GM19463 (cell line): ENCODE data around the gene SDHAF2.
"Not testable (repeated sequence)": the region's sequence is repeated elsewhere in the genome, so short reads cannot be mapped to it uniquely, and the experiment has no call there.

Experiments used
- ATAC-seq: cut with Tn5 transposase; IDR thresholded peaks from one replicate; pipeline ENCODE4 v1.9.1; 2021; ENCODE audit warnings: mild to moderate bottlenecking, moderate library complexity; ENCODE audit not compliant: unreplicated experiment

Gene SDHAF2

DNA sequence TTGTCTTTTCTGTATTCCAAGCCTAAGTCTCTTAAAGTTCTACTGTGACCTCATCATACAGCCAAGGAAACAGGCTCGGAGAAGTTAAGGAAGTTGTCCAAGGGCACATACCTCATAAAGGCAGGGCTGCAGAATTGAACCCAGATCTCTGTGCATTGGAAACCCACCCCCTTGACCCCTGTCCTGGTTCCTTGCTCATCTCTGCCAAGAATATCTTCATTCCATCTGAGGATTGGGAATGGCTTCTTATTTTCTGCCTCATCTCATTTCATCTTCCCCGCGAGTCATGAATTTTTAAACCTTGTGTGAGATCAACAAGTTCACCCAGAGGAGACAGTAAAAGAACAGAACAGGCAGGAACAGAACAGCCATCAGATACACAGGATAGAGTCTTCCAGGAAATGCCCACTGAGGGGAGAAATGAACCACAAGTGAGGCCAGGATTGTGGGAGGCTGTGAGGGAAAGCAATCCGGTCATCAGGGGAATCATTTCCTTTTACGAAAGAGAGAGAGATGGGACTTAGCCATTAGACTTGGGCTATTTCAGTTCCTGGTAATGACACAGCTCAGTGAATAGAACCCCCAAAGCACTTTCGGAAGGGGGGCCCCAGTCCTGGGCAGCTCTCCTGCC is 44.2 kb downstream of the SDHAF2 start:
- ATAC-seq: no peak

DNA sequence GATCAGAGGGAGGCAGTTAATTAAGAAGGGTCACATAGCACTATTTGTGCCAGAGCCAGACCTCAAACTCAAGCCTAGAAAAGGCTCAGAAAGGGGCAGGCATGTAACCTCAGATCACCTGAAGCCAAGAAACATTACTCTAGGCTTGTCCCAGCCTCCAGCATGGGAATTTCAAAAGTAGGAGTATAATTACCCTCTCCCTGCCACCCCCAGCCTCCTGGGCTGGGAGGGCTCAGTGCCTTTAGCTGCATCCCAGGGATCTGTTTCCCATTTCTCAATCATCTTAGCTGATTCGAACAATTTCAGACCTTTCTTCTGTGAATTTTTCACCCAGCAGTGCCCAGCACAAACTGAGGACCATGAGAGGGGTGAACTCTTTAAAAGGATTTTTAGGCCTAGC is 45.5 kb downstream of the SDHAF2 start:
- ATAC-seq: no peak

DNA sequence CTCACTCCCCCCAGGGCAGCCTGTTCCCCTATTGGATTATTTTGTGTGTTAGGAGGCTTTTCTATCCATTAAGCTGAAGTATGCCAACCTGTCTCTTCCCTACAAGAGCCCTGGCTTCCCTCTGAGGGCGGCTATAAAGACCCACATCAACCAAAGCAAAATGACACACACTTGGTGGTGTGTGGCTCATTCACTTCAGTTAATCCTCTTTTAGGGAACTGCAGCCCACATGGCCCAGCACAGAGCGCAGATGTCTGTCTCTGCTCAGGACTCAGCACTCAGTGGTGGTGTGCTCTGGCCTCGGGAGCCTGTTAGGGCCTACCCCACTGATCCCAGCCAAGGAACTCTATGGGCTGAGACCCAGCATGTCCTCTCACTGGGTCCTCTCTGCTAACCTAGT is 46.4 kb downstream of the SDHAF2 start:
- ATAC-seq: no peak

DNA sequence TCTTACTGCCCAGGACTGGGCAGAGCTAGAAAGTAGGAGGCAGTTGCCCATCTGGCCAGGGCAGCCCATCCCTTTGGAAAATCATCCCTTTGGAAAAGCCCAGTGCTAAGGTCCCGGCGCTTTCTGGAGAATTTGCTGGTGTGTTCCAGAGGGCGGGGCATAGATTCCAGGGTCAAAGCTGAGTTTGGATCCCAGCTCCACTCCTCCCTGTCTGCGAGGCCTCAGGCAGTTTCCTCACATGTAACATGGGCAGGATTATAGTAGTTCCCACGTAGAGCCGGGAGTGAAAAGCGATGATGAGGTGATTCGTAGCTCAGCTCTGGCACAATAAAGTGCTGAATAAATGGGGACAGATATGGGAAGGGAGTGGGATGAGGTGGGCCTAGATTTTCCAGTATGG is 47.2 kb downstream of the SDHAF2 start:
- ATAC-seq: no peak

DNA sequence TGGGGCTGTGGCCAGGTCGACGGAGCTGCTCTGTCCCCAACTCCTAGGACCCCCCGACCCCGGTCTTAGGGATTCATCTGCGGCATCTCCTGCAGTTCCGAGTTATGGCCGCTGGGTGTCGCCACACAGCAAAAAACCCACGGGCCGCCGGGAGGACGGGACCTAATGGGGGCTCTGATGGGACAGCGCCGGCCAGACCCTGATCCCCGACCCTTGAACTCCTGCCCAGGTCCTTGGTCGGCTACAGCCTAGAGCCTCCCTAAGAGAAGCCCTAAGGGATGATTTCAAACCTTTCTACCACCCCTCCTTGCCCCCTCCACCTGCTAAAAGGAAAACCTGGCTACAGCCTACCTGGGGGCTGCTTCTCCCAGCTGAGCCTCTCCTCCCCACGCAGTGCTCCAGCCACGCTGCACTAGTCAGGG is 47.8 kb downstream of the SDHAF2 start:
- ATAC-seq: no peak

DNA sequence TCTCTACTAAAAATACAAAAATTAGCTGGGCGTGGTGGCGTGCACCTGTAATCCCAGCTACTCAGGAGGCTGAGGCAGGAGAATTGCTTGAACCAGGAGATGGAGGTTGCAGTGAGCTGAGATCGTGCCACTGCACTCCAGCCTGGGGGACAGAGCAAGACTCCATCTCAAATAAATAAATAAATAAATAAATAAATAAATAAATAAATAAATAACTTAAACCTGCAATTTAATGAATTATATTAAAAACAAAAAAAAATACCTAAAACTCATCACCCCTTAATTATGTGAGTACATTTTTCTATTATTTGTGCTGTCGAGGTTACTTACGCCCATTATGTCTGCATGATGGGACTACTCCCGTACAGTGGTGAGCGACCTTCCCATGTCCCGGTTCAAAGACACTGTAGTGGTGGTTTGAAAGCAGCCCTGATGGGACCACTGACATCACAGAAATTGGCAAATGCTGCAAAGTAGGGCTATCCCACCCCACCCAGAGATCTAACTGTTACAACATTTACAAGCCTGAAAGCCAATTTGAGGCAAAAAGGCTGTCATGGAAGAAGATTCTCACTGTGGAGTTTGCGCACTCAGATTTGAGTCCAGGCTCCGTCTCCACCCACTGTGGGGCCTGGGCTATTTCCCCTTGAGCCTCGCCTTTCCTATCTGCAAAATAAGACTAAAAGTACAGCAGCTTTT is 49.6 kb downstream of the SDHAF2 start:
- not testable (repeated sequence) for ATAC-seq

DNA sequence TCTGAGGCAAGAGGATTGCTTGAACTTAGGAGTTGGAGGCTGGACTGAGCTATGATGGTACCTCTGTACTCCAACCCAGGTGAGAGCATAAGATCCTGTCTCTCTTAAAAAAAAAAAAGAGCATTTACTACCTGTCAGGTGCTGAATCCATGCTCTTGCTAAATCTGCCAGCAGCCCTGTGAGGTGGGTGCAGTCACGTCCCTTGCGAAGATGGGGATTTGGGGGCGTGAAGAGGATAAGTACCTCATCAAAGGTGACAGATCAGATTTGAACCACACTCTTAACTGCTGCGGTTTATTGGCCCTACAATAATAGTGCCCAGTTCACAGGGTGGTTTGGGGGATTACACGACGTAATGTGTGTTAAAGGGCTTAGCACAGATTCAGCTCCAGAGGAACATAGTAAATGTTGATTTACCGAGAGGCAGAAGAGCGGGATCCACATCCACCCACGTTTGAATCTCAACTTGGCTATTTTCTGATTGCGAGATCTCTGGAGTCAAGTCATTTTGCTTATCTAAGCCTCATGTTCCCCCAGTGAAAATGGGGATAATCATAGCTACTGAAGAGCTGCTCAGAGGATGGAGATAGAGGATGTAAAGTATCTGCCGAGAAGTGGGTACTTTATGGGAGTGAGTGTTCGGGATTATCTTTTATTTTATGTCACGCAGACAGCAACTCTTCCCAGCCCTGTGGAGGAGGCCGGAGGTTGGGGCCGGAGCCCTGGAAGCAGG is 50.5 kb downstream of the SDHAF2 start:
- no peak for ATAC-seq

DNA sequence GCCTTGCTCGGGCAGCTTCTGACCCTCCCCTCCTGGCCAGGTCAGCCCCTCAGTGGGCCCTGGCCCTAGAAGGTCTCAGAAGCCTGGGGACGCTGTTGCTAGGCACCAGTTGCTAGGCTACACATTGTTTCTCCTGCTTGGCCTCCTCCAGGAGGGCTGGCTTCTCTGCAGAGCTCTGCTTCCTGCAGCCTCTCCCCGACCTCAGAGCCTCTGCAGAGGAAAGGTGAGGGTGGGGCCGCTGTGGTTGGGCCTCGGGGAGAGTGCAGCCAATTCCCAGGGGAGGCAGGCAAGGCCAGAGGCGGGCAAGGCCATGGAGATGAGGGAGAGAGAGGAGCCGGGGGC is 51.0 kb downstream of the SDHAF2 start:
- ATAC-seq: no peak

DNA sequence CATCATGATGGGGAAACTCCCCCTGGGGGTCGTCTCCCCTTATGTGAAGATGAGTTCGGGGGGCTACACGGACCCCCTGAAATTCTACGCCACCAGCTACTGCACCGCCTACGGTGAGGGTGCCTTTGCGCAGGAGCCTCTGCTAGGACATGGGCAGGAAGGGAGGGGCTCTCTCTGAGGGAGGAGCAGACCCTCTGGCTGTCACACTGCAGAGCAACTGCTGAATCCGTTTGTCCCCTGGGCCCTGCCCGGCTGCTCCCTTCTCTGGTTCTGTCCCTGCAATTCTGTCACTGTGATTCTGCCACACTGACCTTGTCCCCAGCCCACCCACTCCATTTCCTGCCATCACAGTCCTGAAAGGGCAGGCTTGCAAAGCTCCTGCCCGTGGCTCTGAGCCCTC is 51.9 kb downstream of the SDHAF2 start:
- ATAC-seq: no peak

DNA sequence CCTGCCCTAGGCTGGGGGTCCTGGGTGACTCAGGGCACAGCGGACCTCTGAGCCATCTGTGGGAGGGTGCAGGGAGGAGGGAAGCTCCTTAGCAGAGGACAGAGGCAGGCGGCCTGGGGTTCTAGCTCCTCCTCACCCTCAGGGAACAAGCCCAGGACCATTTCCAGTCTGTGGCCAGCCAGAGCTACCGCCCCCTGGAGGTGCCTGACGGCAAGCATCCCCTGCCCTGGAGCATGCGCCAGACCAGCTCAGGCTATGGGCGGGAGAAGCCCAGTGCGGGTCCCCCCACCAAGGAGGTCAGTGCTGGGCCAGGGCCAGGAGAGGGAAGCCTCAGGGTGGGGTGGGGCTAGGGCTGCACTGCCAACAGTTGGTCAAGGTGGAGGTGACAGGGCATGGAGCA is 52.6 kb downstream of the SDHAF2 start:
- no peak for ATAC-seq

DNA sequence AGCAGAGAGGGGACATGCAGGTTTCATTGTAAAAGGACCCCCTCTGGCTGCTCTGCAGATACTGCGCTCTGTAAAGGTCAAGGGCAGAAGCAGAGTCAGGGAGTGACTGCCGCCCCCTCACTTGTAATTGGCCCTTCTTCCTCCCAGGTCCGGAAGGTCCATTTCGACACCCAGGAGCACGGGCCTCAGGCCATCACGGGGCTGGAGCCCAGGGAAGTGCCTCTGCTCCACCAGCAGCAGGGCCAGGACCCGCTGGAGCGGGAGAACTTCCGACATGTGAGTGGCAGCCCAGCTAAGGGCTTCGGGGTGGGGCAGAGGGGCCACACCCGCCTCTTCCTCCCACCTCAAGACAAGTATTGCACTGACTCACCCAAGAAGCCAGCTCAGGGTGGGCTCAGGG is 54.6 kb downstream of the SDHAF2 start:
- ATAC-seq: no peak

DNA sequence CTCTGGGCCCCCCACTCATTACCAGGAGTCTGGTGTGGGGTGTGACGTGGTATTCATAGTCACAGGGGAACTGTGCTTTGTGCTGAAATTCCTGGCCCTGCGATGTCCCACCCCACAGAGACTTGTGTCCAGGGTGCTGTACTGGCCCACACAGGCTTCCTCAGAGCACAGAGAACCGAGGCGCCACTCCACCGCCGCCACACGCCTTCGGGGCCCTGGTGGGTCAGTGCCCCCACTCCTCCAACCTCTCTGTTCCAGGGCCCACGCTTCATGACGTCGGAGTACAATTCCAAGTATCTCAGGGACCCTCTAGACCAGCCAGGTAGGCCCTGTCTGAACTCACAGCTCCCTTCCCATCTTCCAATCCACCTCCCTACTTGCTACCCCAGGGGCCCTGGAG is 55.2 kb downstream of the SDHAF2 start:
- ATAC-seq: no peak

DNA sequence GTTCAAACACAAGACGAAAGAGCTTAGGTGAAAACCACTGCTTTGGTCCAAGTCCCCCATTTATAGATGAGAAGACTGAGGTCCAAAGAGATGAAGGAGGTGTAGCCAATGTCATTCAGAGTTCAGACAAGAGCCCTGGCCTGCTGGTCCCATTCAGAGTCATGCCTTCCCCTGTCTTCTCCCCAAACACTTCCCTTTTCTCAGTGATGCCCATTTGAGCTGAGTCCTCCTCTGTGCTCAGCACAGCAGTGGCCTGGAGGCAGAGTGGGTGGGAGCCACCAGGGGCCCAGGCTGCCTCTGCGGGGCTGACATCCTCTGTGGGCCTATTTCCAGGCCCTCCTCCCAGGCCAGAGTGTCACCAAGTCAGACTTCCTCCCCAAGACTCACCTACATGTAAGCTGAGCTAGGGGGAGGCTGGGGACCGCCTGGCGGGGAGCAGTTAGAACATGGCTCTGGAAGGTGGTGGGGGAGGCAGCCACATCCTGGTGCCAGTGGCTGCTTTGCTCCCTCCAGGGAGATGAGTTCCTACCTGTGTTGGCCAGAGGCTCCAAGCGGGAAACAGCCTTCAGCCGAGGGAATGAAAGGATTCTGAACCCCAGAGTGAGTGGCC is 56.2 kb downstream of the SDHAF2 start:
- no peak for ATAC-seq

DNA sequence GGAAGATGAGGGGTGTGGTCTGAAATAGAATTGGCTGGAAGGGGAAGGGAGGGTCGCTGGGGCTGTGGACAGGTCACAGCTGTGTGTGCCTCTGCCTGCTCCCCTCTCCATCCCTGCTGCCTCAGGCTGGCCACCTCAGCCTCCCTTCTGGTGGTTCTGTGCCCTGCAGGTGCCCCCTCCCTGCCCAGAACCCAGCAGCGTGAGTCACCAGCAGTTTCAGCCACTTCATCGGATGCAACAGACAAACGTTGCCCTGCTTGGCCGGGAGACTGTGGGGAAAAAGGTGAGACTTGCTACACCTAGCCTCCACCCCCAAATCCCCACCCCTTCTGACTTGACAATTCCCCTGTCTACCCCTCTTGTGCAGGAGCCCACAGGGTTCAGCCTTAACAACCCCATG is 56.9 kb downstream of the SDHAF2 start:
- ATAC-seq: no peak

DNA sequence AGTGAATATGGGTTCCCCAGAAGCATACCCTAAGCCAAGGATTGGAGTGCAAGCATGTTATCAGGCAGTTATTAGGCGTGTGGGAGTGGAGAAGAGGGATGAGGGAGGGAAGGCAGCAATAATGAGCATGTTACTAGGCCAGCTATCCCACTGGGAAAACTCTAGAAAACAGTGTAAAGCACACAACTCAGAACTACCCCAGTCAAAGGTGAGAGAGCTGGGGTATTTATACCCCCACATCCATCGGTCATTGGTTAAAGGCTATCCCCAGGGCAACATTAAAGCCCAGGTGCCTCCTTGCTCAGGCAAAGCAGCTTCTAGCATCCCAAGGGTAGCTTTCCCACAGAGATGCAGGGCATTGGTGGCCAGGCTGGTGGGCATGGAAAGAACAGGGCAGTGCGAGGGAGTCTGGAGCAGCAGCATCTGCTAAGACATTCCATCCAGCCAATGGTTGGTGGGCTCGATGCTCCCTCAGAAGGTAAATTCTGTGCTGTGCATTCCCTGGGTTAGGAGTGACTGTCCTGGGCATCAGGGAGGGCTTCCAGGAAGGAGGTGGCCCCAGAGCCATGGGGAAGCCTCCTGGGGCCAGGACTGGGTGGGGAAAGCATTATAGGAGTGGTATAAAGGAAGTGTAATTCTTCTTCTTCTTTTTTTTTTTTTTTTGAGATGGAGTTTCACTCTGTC is 57.6 kb downstream of the SDHAF2 start:
- ATAC-seq: no peak

DNA sequence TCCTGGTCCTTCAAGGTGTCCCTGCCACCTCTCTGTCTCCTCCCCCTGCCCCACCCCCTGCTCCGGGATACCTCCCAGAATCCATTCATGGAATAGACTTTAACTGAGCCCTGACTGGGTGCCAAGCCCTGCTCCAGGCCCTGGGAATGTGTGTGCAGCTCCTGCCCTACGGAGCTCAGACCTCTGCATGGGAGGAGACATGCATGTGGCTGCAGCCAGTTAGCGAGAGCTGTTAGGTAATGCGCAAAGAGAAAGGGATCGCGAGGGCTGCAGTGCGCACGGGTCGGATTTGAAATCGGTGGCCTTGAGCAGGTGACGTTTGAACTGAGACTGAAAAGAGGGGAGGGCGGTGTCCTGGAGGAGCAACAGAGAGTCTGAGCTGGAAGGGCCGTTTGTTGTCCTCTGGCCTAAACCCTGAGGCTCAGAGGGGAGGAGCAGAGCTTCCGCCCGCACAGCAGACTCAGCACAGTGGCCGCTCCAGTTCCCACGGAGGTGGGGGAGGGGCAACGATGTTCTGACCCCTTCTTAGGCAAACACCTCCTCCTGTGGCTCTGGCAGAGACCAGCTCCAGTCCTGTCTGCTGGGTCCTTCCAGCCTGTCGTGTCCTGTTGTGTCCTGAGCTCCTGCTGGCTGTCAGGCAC is 58.8 kb downstream of the SDHAF2 start:
- ATAC-seq: no peak

DNA sequence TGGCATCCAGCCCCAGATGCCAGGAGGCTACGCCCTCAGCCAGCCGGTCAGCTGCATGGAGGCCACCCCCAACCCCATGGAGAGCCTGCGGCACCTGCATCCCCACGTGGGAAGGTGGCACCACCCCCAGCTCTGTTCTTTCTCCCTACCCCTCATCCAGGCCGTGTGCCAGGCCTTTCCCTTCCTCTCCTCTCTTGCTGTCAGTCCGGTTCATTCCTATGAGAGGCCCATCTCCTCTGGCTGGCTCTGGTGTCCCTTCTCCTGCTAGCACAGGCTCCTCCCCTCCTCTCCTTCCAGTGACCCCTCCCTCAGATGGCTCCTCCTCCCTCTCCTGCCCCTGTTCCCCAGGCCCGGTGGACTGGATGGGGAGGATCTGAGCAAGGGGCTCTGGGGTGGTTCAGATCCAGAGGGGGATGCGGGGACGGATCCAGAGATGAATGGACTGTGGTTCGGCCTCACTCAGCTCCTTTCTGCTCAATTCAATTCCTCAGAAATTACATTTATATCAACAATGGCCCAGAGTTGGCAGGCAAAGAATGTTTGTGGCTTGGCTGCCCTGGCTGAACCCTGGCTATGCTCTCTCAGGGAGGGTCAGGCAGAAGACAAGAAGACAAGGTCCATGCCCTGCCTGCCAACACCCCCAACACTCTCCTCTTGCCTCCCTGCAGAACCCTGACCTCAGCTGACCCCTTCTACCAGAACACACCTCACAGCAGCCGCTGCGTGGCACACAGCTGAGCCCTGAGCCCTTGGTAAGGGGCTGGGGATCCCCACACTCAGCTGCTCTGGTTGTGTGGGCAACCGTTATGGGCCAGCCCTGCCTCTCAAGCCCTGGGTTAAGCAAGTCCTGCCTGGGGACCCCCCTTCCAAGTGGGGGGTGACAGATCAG is 60.2 kb downstream of the SDHAF2 start:
- no peak for ATAC-seq

DNA sequence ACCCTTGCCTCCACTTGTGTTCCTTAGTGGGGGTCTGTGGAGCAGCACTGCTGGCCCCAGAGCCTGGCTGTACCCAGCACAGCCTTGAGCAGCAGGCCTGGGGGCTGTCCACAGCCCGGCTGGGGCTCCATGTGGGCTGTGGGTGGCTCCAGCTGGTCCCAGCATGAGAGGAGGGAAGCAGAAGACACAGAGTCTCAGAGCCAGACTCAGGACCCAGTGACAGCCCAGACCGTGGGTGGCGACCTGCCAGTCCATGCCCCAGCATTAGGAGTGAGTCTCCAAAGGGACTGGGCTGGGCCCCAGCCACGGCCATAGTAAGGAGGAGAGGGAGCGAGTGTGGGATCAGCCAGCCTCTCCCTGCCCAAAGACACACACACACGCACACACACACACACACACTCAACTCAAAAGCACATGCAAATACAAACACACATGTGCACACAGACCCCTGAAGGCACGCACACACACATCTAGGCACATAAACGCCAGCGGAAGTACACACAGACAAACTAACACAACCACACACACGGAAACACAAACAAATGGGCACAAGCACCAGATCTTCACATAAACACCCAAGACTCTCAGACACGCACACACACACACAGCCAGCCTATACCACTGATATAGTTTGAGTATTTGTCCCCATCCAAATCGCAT is 61.9 kb downstream of the SDHAF2 start:
- no peak for ATAC-seq

DNA sequence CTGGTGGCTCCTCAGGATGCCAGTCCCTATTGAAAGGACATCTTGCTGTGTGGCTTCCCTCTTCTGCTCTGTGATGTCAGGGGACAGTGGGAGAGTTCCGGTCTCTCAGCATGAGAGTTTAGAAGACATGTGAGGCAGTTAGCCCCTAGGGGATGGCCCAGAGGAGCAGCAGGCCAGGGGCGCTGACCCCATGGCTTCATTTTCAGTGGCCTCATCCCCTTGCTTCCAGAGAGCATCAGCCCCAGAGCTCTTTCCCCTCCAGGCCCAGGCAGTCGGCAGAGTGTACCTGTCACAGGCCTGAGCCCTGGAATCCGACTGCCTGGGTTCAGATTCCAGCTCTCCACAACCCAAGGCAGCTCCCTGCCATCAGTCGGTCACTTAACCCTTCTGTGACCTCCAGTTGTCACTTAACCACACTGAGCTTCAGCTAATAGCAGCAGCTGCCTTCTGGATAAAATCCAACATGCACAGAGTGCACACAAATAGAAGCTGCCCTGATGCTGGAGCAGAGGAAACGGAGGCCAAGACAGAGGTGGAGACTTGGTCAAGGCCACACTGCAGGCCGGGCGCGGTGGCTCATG is 64.5 kb downstream of the SDHAF2 start:
- no peak for ATAC-seq
